Thyroid gland (tissue), 4 donors: ENCODE results near the gene ZFHX3.

Experiments used
- POLR2A ChIP-seq, 2 donors: fragments of 450-650 bp; IDR thresholded peaks; one replicate each; pipeline ENCODE4 v1.6.1; 2017; ENCODE audit warnings: antibody characterized with exemption in 2 of 2, mild to moderate bottlenecking in 2 of 2, moderate library complexity in 1 of 2
- TF ChIP-seq, protein P1 (sequence below), 6 experiments: fragments of 200-600 bp in 3 of 6; fragments of 450-650 bp in 3 of 6; sonication (generic) in 3 of 6; IDR thresholded peaks; one replicate each; pipeline ENCODE4 v1.5.1; 2016 to 2019; ENCODE audit warnings: antibody characterized with exemption in 6 of 6, mild to moderate bottlenecking in 2 of 6, inconsistent platforms in 1 of 6, moderate library complexity in 1 of 6

DNA sequence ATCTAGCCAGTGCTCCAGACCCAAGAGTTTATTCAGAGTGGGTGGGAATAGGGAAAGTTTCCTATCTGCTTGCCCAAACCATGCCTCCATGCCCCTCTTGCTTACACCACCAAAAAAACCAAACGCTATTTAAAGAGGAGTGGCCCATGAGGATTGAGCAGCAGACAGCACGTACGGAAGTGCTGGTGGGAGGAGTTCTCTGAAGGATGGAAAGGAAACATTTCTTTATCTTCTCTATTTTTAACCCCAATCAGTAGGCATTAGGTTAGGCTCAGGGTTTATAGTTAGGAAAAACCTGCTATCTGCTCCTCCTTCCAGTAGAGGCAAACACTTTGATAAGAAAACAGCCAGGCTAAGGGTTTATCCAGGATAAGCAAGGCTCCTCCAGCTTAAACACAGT is 235.3 kb downstream of the ZFHX3 start:
- TF ChIP-seq POLR2A (IDR thresholded peaks at IDR 0.05), result no peak
- TF ChIP-seq, protein P1, sequence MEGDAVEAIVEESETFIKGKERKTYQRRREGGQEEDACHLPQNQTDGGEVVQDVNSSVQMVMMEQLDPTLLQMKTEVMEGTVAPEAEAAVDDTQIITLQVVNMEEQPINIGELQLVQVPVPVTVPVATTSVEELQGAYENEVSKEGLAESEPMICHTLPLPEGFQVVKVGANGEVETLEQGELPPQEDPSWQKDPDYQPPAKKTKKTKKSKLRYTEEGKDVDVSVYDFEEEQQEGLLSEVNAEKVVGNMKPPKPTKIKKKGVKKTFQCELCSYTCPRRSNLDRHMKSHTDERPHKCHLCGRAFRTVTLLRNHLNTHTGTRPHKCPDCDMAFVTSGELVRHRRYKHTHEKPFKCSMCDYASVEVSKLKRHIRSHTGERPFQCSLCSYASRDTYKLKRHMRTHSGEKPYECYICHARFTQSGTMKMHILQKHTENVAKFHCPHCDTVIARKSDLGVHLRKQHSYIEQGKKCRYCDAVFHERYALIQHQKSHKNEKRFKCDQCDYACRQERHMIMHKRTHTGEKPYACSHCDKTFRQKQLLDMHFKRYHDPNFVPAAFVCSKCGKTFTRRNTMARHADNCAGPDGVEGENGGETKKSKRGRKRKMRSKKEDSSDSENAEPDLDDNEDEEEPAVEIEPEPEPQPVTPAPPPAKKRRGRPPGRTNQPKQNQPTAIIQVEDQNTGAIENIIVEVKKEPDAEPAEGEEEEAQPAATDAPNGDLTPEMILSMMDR (IDR thresholded peaks at IDR 0.05), result no peak
